Nephron (organoid): ENCODE results near the gene TRIO.

Experiments
- H3K27ac Mint-ChIP-seq, 3 experiments: 2 replicates each; pipeline ENCODE4 v1.8.0; 2020; ENCODE audit warnings: mixed read lengths in 3 of 3, mild to moderate bottlenecking in 2 of 3, moderate library complexity in 1 of 3
- H3K27me3 Mint-ChIP-seq: 2 replicates; pipeline ENCODE4 v1.8.0; 2021; ENCODE audit warnings: low read depth, mild to moderate bottlenecking, moderate library complexity, mixed read lengths
- H3K36me3 Mint-ChIP-seq: 2 replicates; pipeline ENCODE4 v1.8.0; 2020; ENCODE audit warnings: low read depth, mixed read lengths
- H3K4me1 Mint-ChIP-seq: 2 replicates; pipeline ENCODE4 v1.8.0; 2020; ENCODE audit warnings: mixed read lengths
- H3K4me3 Mint-ChIP-seq, 3 experiments: 2 replicates each; pipeline ENCODE4 v1.8.0; 2020; ENCODE audit warnings: mild to moderate bottlenecking in 3 of 3, mixed read lengths in 3 of 3, moderate library complexity in 2 of 3
- H3K9me3 Mint-ChIP-seq: 2 replicates; pipeline ENCODE4 v1.8.0; 2020; ENCODE audit warnings: mixed read lengths
- TF ChIP-seq, protein P1 (sequence below), 3 experiments: fragments of 200-600 bp; sonication (generic); IDR thresholded peaks; one replicate each; pipeline ENCODE4 v1.5.0; 2021; ENCODE audit warnings: antibody characterized with exemption in 3 of 3; ENCODE audit not compliant: unreplicated experiment in 3 of 3

Gene TRIO

GRCh38 chr5:14183187-14183939 is 40.2 kb downstream of the TRIO start:
- Mint-ChIP-seq H3K27me3 (no peaks in the 10 kb centered on the region), H3K27ac (peak overlapping the region in 2 of 3 experiments; percentile 26 to 54), H3K4me3 (no peak overlapping the region), H3K4me1 (peaks cover 75% of the 10 kb centered on the region), H3K9me3 (no peaks in the 10 kb centered on the region), H3K36me3 (no peaks in the 10 kb centered on the region)
- TF ChIP-seq, protein P1, sequence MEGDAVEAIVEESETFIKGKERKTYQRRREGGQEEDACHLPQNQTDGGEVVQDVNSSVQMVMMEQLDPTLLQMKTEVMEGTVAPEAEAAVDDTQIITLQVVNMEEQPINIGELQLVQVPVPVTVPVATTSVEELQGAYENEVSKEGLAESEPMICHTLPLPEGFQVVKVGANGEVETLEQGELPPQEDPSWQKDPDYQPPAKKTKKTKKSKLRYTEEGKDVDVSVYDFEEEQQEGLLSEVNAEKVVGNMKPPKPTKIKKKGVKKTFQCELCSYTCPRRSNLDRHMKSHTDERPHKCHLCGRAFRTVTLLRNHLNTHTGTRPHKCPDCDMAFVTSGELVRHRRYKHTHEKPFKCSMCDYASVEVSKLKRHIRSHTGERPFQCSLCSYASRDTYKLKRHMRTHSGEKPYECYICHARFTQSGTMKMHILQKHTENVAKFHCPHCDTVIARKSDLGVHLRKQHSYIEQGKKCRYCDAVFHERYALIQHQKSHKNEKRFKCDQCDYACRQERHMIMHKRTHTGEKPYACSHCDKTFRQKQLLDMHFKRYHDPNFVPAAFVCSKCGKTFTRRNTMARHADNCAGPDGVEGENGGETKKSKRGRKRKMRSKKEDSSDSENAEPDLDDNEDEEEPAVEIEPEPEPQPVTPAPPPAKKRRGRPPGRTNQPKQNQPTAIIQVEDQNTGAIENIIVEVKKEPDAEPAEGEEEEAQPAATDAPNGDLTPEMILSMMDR (IDR thresholded peaks at IDR 0.05; ENCODE audit: unreplicated experiment in 3 of 3) = no peak

DNA sequence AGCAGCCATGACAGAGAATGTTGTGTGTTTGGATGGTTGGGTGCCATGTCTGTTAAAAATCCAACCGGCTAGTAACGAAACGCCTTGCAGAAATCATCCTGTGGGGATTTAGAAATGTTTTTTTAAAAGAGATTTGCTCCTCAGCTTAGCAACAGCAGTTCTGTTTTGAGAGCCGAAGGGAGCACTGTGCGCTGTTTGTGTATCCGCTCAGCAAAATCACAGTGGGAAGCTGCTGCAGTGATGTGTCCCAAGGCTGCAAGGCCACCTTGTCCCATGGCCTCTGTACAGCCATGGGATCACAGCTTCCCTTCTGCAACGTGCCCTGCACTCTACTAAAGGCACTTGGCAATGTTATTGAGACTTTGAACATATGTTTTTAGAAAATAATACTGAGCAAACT is 40.9 kb downstream of the TRIO start:
- H3K36me3 Mint-ChIP-seq = no peaks in the 10 kb centered on the region
- TF ChIP-seq, protein P1 (IDR thresholded peaks at IDR 0.05; ENCODE audit: unreplicated experiment in 3 of 3) = no peak
- no peaks in the 10 kb centered on the region for H3K9me3 Mint-ChIP-seq
- H3K27me3 Mint-ChIP-seq = no peaks in the 10 kb centered on the region
- H3K4me1 Mint-ChIP-seq = peaks cover 75% of the 10 kb centered on the region
- H3K4me3 Mint-ChIP-seq = no peak overlapping the region
- peak overlapping the region in 2 of 3 experiments; percentile 26 to 54 for H3K27ac Mint-ChIP-seq

GRCh38 chr5:14184725-14185124 is 41.6 kb downstream of the TRIO start:
- Mint-ChIP-seq H3K4me3 (no peak overlapping the region), H3K27me3 (no peaks in the 10 kb centered on the region), H3K27ac (peak overlapping the region in 2 of 3 experiments; percentile 26 to 38), H3K9me3 (no peaks in the 10 kb centered on the region), H3K36me3 (no peaks in the 10 kb centered on the region), H3K4me1 (peaks cover 80% of the 10 kb centered on the region)
- TF ChIP-seq, protein P1 (IDR thresholded peaks at IDR 0.05; ENCODE audit: unreplicated experiment in 3 of 3) = no peak

- TF ChIP-seq, protein P1 (IDR thresholded peaks at IDR 0.05; ENCODE audit: unreplicated experiment in 3 of 3) = no peak
- Mint-ChIP-seq H3K4me3 (no peak overlapping the region), H3K27ac (peak overlapping the region in 1 of 3 experiments; percentile 18), H3K4me1 (peaks cover 87% of the 10 kb centered on the region), H3K9me3 (no peaks in the 10 kb centered on the region), H3K36me3 (no peaks in the 10 kb centered on the region), H3K27me3 (no peaks in the 10 kb centered on the region)
Measured at GRCh38 chr5:14185326-14186058, 42.4 kb downstream of the TRIO start.

GRCh38 chr5:14186059-14186830 is 43.1 kb downstream of the TRIO start:
- H3K9me3 Mint-ChIP-seq = no peaks in the 10 kb centered on the region
- TF ChIP-seq, protein P1 (IDR thresholded peaks at IDR 0.05; ENCODE audit: unreplicated experiment in 3 of 3) = no peak

More at GRCh38 chr5:14186059-14186830, 43.1 kb downstream of the TRIO start:
- peaks cover 91% of the 10 kb centered on the region for H3K4me1 Mint-ChIP-seq
- H3K4me3 Mint-ChIP-seq = no peak overlapping the region
- peak overlapping the region in 1 of 3 experiments; percentile 18 for H3K27ac Mint-ChIP-seq
- no peaks in the 10 kb centered on the region for H3K27me3 Mint-ChIP-seq
- H3K36me3 Mint-ChIP-seq = no peaks in the 10 kb centered on the region
